SIG-M5 treated with dmso at 0.1 percent for 504 hours (cell line): ENCODE results near the gene EPHA8.

ENCODE experiments used
- DNase-seq: peaks from one replicate; lab custom pipeline; 2025; ENCODE audit not compliant: unreplicated experiment; lab: John Stamatoyannopoulos, UW

EPHA8 gene

GRCh38 chr1:22563671-22564602 is 648 bp downstream of the EPHA8 start:
- DNase-seq, result no peak

DNA sequence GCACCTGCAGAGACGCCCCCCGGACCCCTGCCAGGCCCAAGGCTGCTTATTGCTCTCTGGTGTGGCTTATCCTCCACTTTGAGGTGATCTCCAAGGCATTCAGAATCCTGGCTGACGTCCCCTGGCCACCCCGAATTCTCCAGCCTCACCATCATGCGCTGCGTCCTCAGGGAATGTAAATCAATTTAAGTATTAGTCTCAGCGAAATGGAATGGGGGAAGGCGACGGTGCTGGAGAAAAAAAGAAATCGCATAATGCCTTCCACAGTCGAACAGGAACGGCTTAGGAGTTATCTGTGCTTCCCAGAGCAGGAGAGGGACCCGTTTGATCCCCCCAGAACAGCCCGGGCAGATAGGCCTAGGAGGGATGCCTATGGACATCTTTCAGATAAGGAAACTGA is 2.9 kb downstream of the EPHA8 start:
- no peak for DNase-seq

GRCh38 chr1:22567197-22567596 is 3.9 kb downstream of the EPHA8 start:
- no peak for DNase-seq

- no peak for DNase-seq
These were observed 4.7 kb downstream of the EPHA8 start for GRCh38 chr1:22567994-22568393.

GRCh38 chr1:22569269-22569668 is 6.0 kb downstream of the EPHA8 start:
- no peak for DNase-seq

GRCh38 chr1:22570140-22570909 is 7.0 kb downstream of the EPHA8 start:
- DNase-seq, result no peak

DNA sequence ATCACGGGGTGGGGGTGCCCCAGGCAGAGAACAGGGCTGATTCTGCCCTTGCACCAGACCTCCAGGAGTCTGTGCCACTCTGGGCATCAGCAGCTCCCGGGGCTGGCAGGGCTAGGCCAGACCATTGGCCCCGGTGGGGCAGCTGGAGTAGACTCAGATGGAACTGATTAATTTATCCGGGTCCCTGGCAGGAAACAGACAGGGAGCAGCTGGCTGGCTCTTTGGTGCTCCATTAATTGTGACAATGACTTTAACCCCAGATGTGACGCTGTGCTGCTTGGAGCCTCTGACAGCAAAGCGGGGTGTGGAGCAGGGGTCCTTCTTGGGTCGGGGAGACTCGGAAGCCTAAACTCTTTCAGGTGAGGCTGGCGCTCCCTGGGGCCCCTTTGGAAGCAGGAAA is 9.5 kb downstream of the EPHA8 start:
- DNase-seq, result no peak

- no peak for DNase-seq
These were observed 9.9 kb downstream of the EPHA8 start for GRCh38 chr1:22573237-22573636.

GRCh38 chr1:22575532-22576149 is 12.4 kb downstream of the EPHA8 start:
- no peak for DNase-seq

DNA sequence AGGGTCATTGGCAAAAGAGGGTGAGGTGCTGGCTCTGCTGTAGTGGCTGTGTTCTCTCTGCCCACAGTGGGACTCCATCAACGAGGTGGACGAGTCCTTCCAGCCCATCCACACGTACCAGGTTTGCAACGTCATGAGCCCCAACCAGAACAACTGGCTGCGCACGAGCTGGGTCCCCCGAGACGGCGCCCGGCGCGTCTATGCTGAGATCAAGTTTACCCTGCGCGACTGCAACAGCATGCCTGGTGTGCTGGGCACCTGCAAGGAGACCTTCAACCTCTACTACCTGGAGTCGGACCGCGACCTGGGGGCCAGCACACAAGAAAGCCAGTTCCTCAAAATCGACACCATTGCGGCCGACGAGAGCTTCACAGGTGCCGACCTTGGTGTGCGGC is 12.9 kb downstream of the EPHA8 start:
- DNase-seq, result no peak

DNA sequence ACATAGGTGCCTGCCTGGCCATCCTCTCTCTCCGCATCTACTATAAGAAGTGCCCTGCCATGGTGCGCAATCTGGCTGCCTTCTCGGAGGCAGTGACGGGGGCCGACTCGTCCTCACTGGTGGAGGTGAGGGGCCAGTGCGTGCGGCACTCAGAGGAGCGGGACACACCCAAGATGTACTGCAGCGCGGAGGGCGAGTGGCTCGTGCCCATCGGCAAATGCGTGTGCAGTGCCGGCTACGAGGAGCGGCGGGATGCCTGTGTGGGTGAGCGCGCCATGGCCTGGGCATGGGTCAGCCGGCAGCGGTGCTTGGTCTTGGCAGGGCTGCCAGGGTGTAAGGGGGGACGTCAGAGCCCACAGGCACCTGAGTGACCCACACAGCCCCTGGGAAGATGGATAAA is 13.3 kb downstream of the EPHA8 start:
- DNase-seq, result no peak

- DNase-seq, result no peak
These were observed 15.6 kb downstream of the EPHA8 start for GRCh38 chr1:22578732-22579361.

- no peak for DNase-seq
These were observed 16.4 kb downstream of the EPHA8 start for GRCh38 chr1:22579541-22580155.

GRCh38 chr1:22582661-22583635 is 19.7 kb downstream of the EPHA8 start:
- DNase-seq, result no peak

- DNase-seq, result peak; percentile 4
These were observed 20.8 kb downstream of the EPHA8 start for GRCh38 chr1:22584001-22584562.

DNA sequence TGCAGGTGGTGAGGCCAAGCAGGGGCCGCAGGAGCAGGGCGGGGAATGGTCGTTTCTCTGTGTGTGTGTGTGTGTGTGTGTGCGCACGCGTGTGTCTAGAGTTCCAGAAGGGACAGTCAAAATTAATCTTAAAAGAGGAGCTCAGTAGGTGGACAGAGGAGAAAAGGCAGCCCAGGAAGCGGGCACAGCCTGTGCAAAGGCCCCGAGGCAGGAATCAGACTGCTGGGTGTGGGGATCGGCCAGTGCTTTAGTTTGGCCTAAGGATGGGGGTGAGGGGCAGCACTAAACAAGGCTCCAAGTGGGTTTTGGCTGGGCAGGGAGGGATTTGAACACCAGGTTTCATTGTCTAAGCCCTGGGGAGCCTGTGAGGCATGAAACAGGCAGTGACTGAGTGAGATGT is 21.7 kb downstream of the EPHA8 start:
- no peak for DNase-seq

DNA sequence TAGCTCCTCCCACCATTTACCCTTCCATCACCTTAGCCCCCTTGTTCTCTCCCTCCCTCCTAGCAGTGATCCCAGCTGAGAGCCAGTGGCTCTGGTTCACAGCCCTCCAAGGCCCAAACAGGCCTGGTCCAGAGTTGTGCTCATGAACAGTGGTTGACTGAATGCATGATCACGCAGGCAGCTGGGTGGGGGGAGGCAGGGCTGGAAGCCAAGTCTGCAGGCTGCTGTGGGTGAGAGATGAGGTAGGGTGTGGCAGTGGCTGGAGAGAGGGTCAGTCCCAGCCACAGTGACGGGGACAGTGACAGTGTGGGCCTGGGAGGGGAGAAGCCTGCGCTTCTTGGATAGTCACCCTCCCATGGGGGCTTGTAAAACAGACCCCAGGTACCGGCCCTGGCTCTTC is 22.2 kb downstream of the EPHA8 start:
- no peak for DNase-seq

DNA sequence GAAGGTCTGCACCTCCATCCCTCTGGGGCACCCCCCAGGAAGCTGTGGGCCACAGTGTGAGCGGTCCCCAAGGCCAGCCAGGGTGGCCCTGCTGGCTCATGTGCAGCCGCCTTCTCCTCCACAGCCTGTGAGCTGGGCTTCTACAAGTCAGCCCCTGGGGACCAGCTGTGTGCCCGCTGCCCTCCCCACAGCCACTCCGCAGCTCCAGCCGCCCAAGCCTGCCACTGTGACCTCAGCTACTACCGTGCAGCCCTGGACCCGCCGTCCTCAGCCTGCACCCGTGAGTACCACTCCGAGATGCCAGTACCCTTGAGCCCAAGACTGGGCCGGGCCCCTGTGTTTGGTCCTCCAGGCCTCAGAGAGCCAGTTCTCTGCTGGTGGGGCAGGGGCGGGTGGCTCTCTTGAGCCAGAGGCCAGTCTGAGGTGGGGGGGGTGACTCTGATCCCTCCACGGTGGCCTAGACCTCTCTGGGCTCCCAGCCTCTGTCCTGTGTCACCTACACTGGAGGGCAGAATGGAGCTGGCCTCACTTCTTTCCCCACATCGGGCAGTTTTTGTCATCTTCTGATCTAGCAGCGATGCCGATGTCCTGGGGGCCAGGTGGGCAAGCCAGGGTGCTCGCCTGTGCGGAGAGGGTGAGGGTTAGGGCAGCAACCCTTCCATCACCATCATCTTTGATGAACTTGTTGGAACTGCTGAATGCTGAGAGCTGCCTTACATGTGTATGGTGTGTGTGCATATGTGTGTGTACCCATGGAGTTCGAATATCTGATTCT is 23.3 kb downstream of the EPHA8 start:
- no peak for DNase-seq

- DNase-seq, result no peak
These were observed 24.0 kb downstream of the EPHA8 start for GRCh38 chr1:22587247-22587646.
